Peyer's patch (tissue), 4 donors: ENCODE measurements around the gene CDH1. TPM values are rescaled to one million over a fixed set of nuclear protein-coding genes. Genes with fewer than 3 reads are reported as not detected.

Source experiments
- DNase-seq, 3 donors: peaks; one replicate each; pipeline ENCODE4 v3.0.0-alpha.2; 2017 to 2019
- H3K27ac ChIP-seq, 4 donors: fragments of 200-600 bp; sonication (generic); one replicate each; pipeline ENCODE4 v1.5.1; 2016 to 2019
- H3K27me3 ChIP-seq, 2 donors: fragments of 200-600 bp; sonication (generic); one replicate each; pipeline ENCODE4 v1.5.1; 2019
- H3K36me3 ChIP-seq, 3 donors: fragments of 200-600 bp; sonication (generic); one replicate each; pipeline ENCODE4 v1.5.1; 2016 to 2019
- H3K4me1 ChIP-seq, 4 donors: fragments of 200-600 bp; sonication (generic); one replicate each; pipeline ENCODE4 v1.5.1; 2016 to 2019
- H3K4me3 ChIP-seq, 4 donors: fragments of 200-600 bp; sonication (generic); 1 replicate in 3 of 4; 2 replicates in 1 of 4; pipeline ENCODE4 v1.5.1; 2016 to 2019; ENCODE audit warnings: mild to moderate bottlenecking in 1 of 4
- H3K9me3 ChIP-seq, 4 donors: fragments of 200-600 bp; sonication (generic); one replicate each; pipeline ENCODE4 v1.5.1; 2016 to 2019; ENCODE audit warnings: mild to moderate bottlenecking in 1 of 4
- CTCF ChIP-seq, 6 experiments: fragments of 450-650 bp in 4 of 6; fragments of 200-600 bp in 2 of 6; sonication (generic) in 1 of 6; IDR thresholded peaks; one replicate each; pipeline ENCODE4 v1.5.1; 2017 to 2019; ENCODE audit warnings: antibody characterized with exemption in 6 of 6, mild to moderate bottlenecking in 3 of 6, moderate library complexity in 1 of 6
- POLR2A ChIP-seq, 2 donors: fragments of 450-650 bp; IDR thresholded peaks; one replicate each; pipeline ENCODE4 v1.5.1; 2017; ENCODE audit warnings: antibody characterized with exemption in 2 of 2, mild to moderate bottlenecking in 2 of 2, moderate library complexity in 2 of 2
- total RNA-seq, 4 donors: library from RNA; depleted of rRNA; stranded (reverse); fragments of >200 nt; gene quantifications; one replicate each; pipeline ENCODE4 v1.1.0, GENCODE V29; 2016

Gene CDH1
- total RNA-seq, 4 donors from 2014 or later: 56.9 to 612 (median 429) TPM

DNA sequence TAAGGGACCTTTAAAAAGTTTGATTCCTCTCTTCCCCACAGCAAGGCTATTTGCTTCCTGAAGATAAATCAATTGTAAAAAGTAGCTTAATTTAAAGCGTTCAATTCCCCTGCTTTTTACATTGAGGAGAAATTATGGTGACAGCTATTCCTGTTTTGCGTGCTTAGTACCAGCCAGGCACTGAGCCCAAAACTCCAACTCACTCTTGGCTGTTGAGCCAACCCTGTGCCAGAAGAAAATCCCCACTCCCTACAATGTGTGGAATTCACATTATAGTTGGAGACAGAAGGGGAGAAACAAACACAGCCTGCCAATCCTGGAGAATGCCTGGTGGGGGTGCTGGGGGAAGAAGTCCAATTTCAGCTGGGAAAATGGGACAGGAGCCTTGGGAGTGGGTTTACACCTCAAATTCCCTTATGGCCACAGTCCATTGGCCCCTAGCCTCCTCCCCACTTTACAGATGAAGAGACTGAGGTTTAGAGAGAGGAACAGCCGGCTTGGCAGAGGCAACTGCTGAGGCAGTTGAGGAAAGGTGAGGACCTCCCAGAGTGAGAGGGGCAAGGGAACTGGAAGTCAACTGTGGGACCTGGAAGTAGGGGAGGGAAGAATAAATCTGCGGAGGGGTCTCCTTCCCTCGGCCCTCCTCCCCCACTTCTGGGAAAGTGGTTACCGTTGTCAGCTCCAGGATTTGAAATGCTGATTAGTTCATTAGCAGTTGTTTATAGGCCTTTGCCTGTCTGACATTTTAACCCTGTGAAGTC is 26.1 kb downstream of the CDH1 start:
- Histone ChIP-seq H3K36me3 (peaks cover 0 to 4% (median 0%) of the 10 kb centered on the region in 3 donors), H3K27ac (no peak overlapping the region), H3K27me3 (no peaks in the 10 kb centered on the region), H3K9me3 (no peaks in the 10 kb centered on the region), H3K4me3 (no peak overlapping the region), H3K4me1 (no peaks in the 10 kb centered on the region)
- no peak for DNase-seq
- TF ChIP-seq POLR2A (IDR thresholded peaks at IDR 0.05): no peak
- TF ChIP-seq CTCF (IDR thresholded peaks at IDR 0.05): no peak

DNA sequence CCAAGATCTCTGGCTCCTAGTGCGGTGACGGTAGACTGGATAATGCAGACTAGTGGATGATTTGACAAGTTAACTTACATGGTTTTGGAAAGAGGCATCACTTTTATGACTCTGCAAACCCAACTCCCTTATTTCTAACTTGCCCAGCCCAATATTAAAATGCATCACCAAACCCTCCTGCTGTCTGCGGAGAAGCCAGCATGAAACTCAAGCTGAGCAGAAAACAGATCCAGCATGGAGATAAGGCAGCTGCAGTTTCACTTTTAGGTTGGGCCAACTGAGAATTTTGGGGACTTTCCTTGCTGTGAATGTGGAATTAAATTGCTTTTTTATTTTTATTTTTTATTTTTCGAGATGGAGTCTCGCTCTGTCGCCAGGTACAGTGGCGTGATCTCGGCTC is 27.8 kb downstream of the CDH1 start:
- DNase-seq: no peak
- no peak for TF ChIP-seq POLR2A (IDR thresholded peaks at IDR 0.05)
- no peak for TF ChIP-seq CTCF (IDR thresholded peaks at IDR 0.05)
- Histone ChIP-seq H3K9me3 (no peaks in the 10 kb centered on the region), H3K27me3 (no peaks in the 10 kb centered on the region), H3K4me1 (no peaks in the 10 kb centered on the region), H3K4me3 (no peak overlapping the region), H3K27ac (no peak overlapping the region), H3K36me3 (no peaks in the 10 kb centered on the region)

GRCh38 chr16:68767581-68767980 is 30.5 kb downstream of the CDH1 start:
- DNase-seq: no peak
- H3K36me3 ChIP-seq: peaks cover 0 to 7% (median 0%) of the 10 kb centered on the region in 3 donors
- TF ChIP-seq CTCF (IDR thresholded peaks at IDR 0.05) (no peak), POLR2A (IDR thresholded peaks at IDR 0.05) (no peak)

DNA sequence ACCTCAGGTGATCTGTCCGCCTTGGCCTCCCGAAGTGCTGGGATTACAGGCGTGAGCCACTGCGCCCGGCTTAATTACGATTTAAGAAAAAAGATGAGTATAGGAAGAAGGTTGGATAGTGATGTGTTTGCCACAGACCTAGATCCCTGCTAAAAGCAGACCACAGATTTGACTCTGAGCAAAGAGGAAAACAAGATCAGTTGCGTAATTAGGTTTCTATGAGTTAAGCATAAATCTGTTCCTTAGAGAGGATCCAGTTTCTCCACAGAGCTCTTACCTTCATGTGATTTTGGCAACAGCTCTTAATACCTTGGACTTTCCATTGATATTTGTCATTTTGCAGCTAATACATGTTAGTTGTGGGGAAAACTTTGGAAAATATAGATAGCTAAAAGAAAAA is 31.1 kb downstream of the CDH1 start:
- no peaks in the 10 kb centered on the region for H3K27me3 ChIP-seq
- H3K9me3 ChIP-seq: no peaks in the 10 kb centered on the region
- H3K27ac ChIP-seq: no peak overlapping the region
- H3K4me3 ChIP-seq: no peak overlapping the region
- DNase-seq: no peak
- no peak for TF ChIP-seq CTCF (IDR thresholded peaks at IDR 0.05)
- no peak for TF ChIP-seq POLR2A (IDR thresholded peaks at IDR 0.05)
- no peaks in the 10 kb centered on the region for H3K4me1 ChIP-seq
- peaks cover 0 to 7% (median 0%) of the 10 kb centered on the region in 3 donors for H3K36me3 ChIP-seq

More at GRCh38 chr16:68767581-68767980, 30.5 kb downstream of the CDH1 start:
- Histone ChIP-seq H3K4me1 (no peaks in the 10 kb centered on the region), H3K4me3 (no peak overlapping the region), H3K27me3 (no peaks in the 10 kb centered on the region), H3K9me3 (no peaks in the 10 kb centered on the region), H3K27ac (no peak overlapping the region)

DNA sequence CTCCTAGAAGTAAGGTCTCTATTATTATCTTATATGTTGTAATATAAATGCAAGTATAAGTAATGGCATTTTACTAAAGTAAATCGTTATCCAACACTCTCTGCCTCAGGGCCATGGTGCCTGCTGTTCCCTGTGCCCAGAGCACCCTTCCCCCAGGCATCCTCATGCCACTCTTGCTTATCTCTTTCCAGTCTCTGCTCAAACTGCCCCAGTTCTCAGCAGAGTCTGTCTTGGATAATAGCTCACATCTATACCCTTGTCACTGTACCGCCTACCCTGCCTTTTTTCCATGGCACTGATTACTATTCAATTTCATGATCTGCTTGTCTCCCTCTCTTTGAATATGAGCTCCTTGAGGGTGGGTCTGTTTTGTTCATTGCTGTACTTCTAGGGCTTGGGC is 31.7 kb downstream of the CDH1 start:
- Histone ChIP-seq H3K9me3 (no peaks in the 10 kb centered on the region), H3K27me3 (no peaks in the 10 kb centered on the region), H3K36me3 (peaks cover 0 to 7% (median 0%) of the 10 kb centered on the region in 3 donors), H3K4me3 (no peak overlapping the region), H3K4me1 (no peaks in the 10 kb centered on the region), H3K27ac (no peak overlapping the region)
- no peak for DNase-seq
- TF ChIP-seq POLR2A (IDR thresholded peaks at IDR 0.05): no peak
- no peak for TF ChIP-seq CTCF (IDR thresholded peaks at IDR 0.05)
